Smooth muscle cell of the brain vasculature (primary cell): ENCODE data around the gene MTHFD2L.

ENCODE experiments used
- DNase-seq: peaks from one replicate; pipeline ENCODE4 v3.0.0-alpha.2; 2012; ENCODE audit warnings: low read depth, low spot score

The MTHFD2L gene

GRCh38 chr4:74244049-74244448, 86.1 kb downstream of the MTHFD2L start:
- DNase-seq, result no peak

GRCh38 chr4:74252933-74253332, 95.0 kb downstream of the MTHFD2L start:
- no peak for DNase-seq

DNA sequence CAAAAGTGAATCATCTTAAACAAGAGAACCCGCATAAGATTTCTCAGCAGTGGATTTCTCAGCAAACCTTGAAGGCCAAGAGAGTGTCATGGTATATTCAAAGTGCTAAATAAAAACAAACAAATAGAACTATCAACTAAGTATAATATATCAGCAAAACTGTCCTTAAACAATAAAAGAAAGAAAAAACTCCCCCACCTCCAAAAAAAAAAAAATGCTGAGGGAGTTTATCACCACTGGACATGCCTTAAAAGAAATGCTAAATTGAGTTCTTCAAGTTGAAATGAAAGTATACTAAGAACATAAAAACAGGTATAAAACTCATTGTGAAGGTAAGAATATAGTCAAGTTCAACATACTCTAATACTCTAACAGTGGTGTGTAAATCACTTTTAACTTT, 96.5 kb downstream of the MTHFD2L start:
- DNase-seq, result no peak

- DNase-seq, result no peak
Measured at GRCh38 chr4:74255096-74255495, 97.2 kb downstream of the MTHFD2L start.

GRCh38 chr4:74258963-74259362, 101.0 kb downstream of the MTHFD2L start:
- DNase-seq, result no peak

- no peak for DNase-seq
Measured at GRCh38 chr4:74260036-74260435, 102.1 kb downstream of the MTHFD2L start.

DNA sequence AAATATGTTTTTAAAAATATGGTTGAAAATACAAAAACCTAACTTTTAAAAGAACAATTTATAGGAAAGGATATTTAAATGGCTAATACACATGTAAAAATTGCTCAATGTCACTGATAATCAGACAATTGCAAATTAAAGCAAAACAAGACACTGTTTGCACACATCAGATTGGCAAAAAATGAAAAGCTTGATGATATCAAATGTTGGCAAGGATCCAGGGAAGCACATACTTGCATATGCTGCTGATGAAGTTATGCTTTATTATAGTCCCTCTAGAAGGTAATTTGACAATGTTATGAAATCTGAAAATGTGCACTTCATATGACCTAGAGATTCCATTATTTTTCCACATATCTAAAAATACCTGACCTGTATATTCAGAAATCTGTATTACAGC, 104.6 kb downstream of the MTHFD2L start:
- DNase-seq, result no peak

- DNase-seq, result no peak
Measured at GRCh38 chr4:74263551-74263950, 105.6 kb downstream of the MTHFD2L start.

DNA sequence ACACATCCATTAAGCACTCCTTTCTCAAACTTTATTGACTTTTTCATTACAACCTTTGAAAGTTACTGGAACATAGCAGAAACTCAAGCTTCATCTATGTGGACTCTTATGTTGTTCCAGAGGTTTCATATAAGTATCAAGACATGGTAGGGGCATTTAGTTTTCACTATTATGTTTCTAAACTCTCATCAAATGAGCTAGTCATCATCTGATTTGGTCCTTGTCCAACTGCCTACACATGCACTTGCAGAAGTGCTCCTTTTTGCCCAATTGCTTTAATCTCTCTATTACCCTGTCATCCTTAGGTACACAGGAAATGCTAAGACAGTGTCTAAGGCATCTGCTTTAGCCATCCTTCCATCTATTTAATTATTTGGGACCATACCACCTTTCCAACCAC, 108.2 kb downstream of the MTHFD2L start:
- DNase-seq, result no peak

DNA sequence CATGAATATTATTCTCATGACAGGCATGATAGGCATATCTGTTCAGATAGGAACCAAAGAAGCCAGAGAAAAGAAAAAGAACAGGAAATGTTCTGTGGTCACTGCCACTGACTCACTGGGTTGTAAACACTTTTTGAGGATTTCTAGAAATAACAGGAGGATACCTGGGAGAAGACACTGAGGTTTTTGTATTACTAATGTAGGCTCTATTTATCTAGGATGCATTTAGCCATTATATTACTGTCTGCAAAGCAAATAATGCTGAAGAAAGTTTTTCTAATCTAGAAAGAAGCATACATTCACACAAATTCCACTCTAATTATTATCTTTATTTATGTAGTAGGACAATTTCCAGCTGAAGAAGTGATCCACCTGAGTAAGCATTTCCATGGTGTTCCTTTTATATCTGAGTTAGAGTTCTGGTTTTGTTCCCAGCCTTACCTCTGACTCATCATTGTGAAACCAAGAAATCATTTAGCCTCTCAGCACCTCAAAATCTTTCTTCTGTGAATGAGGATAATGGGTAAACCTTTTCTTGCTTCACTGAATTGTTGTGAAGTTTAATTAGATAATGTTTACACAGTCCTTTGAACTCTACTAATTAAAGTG, 110.2 kb downstream of the MTHFD2L start:
- DNase-seq, result no peak

DNA sequence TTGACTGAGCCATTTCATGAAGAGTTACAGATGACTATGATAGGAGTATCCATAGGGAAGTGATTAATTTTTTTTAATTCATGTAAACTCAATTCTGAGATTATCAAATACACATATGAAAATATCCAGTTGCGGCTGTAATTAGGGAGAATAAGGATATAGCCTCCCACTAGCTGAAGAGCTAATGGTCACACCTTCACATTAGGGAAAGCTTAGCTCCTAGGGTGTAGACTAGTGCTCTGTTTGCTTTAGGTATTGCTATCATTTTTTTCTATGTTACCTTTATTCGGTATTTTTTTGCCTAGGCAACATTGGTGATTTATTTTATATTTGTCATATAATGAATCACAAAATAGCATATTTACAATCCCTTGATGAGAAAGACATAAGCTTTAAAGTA, 110.7 kb downstream of the MTHFD2L start:
- DNase-seq, result no peak

DNA sequence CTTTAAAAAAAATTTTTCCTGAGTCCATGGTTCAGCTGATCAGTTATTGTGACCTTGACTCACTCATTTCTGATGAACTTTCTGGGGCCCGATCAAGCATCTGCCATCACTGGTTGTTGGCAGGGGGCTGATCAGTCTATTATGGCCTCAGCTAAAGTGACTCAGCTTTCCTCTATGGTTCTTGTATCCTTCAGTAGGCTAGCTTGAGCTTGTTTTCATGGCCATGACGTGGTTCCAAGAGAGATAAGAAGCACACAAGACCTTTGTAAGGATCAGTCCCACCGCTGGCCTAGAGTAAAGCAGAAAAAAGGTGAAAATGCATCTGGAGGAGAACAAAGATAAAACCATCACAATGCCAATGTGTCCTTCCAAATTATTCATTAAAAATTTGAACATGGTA, 120.6 kb downstream of the MTHFD2L start:
- DNase-seq, result no peak

DNA sequence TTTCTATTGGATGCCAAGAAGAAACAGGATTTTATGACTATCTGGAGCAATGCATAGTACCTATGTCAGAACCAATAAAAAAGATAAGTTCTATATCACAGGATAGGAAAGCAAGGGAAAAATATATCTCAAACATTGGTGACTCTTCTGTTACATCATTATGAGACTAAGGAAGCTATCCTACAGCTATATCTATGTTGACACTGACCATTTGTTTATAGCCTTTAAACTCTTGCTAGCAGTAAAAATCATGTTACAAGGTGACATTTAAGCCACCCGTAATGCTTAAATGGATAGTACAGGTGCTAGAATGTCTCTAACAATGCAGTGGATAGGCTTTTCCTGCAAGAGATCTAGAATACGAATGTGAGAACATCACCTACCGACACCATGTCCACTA, 121.8 kb downstream of the MTHFD2L start:
- DNase-seq, result no peak

DNA sequence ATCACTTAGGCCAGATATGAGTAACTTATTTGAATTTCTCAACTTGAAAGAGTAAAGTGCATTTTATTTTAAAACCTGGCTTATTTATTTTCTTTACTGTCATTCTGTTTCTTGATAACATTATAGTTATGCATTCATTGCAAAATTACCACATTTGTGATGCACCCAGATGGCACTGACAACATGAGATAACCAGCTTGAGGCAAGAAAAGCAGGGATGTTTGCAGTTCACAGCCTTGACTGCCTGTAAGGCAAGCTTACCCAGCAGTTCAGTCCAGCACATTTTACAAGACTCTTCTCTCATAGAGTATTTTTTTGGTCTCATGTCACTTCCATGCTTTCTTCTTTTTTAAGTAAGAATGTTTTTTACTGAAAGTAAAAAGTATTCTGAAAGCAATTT, 125.0 kb downstream of the MTHFD2L start:
- DNase-seq, result no peak

- no peak for DNase-seq
Measured at GRCh38 chr4:74283614-74284013, 125.7 kb downstream of the MTHFD2L start.

DNA sequence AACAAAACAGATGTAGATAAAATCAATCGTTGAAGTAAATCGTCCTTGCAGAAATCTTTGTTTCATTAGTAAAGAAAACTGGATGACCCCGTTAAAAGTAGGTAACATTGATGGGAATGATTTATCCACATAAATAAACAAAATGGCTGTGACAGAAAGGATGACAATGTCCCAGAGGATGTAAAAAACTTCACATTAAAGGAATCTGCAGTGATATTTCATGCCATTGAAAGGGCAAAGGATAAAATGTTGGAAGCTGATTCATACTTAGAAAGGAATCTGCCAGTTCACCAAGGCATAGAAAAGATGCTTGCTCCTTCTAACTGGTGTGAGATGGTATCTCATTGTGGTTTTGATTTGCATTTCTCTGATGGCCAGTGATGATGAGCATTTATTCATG, 126.1 kb downstream of the MTHFD2L start:
- no peak for DNase-seq

DNA sequence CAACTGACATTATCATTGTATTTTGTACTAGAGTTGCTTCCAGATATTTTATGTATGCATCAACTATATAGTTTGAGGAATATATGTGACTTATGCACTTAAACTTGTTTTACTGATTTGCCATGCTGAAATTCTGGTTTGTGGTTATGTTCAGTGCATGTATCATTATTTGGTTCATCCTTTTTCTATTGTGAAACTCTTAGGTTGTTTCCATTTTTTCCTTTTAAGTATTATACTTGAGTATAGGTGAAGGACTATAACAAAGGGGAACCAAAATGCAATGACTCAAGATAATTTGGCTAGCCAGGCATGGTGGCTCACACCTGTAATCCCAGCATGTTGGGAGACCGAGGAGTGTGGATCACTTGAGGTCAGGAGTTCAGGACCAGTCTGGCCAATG, 129.2 kb downstream of the MTHFD2L start:
- DNase-seq, result no peak

- no peak for DNase-seq
Measured at GRCh38 chr4:74287791-74288190, 129.9 kb downstream of the MTHFD2L start.

DNA sequence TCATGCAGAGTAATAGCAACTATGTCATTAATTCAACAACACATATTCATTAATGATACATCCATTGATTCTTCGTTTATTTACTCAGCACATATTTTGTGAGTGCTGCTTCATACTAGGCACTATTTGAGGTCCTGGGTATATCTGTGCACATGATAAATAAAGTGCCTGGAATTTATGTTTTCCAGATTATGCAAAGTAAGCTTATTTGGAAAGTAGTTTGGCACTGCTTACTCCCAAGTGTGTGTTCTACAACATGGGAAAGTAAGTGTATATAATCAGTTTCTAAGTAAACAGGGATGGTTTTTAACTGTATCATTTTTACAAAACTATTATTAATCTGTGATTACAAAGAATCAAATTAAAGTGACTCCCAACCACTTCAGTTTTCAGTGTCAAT, 133.6 kb downstream of the MTHFD2L start:
- no peak for DNase-seq

- no peak for DNase-seq
Measured at GRCh38 chr4:74292111-74292870, 134.4 kb downstream of the MTHFD2L start.

DNA sequence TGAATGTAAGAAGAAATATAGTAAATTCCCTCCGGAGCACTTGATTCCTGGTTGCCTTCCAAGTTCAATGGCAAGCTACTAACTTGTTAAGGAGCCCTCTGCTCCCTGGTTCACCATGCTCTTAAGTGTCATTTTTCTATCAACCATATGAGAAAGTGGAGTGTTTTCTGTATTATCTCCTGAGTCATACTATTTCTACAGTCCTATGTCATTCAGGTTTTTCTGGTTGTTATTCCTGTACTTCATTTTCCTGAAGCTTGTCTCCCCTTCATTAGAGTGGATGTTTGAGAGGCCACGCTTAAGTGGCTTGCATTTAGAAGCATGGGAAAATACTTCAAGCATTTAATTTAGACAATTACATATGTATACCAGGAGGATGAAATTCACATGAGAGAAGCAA, 135.6 kb downstream of the MTHFD2L start:
- no peak for DNase-seq

GRCh38 chr4:74294681-74295080, 136.8 kb downstream of the MTHFD2L start:
- no peak for DNase-seq

DNA sequence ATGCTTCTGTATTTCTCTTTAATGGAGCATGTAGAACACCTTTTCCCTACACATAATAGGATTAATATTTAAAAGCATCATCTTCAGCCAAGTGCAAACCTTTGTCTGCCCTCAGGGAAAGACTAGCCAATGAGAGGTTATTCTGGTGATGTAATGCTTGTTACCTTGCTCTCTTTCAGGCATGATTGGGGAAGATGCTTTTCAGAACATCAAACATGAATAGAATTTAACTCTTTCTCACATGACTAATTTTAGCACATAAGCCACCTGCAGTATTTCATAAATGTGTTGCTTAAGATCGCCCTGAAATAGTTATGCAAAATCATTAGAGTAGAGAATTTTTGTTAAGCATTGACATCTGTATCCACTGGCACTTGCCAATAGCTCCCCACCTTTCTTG, 139.6 kb downstream of the MTHFD2L start:
- no peak for DNase-seq
